HG03064 (cell line): ENCODE results near the gene DENND4B.
"Not testable (repeated sequence)": the region's sequence is repeated elsewhere in the genome, so short reads cannot be mapped to it uniquely, and the experiment has no call there.

Experiments
- ATAC-seq: cut with Tn5 transposase; IDR thresholded peaks from one replicate; pipeline ENCODE4 v1.9.1; 2021; ENCODE audit warnings: low read depth; ENCODE audit not compliant: unreplicated experiment

Gene DENND4B, protein sequence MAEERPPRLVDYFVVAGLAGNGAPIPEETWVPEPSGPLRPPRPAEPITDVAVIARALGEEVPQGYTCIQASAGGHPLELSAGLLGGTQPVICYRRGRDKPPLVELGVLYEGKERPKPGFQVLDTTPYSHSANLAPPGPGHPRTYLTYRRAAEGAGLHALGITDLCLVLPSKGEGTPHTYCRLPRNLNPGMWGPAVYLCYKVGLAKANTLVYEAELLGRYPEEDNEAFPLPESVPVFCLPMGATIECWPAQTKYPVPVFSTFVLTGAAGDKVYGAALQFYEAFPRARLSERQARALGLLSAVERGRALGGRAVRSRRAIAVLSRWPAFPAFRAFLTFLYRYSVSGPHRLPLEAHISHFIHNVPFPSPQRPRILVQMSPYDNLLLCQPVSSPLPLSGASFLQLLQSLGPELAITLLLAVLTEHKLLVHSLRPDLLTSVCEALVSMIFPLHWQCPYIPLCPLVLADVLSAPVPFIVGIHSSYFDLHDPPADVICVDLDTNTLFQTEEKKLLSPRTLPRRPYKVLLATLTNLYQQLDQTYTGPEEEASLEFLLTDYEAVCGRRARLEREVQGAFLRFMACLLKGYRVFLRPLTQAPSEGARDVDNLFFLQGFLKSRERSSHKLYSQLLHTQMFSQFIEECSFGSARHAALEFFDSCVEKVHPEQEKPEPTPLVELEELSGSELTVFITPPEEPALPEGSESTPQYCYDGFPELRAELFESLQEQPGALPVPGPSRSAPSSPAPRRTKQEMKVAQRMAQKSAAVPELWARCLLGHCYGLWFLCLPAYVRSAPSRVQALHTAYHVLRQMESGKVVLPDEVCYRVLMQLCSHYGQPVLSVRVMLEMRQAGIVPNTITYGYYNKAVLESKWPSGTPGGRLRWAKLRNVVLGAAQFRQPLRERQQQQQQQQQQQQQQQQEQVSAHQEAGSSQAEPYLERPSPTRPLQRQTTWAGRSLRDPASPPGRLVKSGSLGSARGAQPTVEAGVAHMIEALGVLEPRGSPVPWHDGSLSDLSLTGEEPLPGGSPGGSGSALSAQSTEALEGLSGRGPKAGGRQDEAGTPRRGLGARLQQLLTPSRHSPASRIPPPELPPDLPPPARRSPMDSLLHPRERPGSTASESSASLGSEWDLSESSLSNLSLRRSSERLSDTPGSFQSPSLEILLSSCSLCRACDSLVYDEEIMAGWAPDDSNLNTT (N-terminal part only)

DNA sequence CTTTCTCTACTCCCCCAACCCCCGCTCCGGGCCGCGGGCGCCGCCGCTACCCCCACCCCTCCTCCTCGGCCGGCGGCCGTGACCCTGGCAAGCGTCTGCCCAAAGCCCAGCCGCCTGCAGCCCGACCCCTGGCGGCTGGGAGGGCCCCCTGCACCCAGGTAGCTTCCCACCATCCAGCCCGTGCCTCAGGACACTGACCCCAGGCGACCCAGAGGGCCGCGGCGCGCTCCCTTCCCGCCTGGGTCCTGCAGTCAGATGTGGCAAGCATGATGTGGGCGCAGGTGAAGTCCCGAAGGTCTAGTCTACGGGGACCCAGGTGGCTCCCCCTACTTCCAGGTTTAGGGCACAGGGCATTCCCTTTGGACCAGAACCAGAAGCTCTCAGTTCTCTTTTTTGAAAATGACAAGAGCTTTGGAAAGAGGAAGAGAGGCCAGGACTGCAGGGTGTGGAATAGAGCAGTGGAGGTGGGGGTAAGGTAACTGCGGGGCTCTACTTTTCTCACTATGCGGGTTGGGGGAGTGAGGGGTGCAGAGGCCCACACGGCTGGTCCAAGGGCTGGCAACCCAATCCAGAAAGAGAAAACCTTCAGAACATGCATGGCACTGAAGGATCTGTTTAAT is at the start of gene DENND4B:
Gene DENND4B (minus strand): TSS at position 97 of the 620 bp plus-strand sequence. CDS start 2,344 bp downstream, outside the sequence.
- peak; percentile 62 for ATAC-seq

DNA sequence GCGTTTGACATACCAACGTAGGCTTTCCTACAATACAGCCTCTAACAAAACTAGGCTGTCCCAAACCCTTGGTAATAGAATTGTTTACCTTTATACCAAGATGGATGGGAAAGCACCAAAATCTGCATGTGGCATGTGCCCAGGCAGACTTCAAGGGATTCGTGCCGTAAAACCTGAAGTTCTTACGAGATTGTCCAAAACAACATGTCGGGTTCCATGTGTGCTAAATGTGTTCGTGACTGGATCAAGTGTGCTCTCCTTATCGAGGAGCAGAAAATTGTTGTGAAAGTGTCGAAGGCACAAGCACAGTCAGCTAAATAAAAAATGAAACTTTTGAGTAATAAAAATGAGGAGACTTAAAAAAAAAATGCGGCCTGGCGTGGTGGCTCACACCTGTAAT is 49.1 kb upstream of the DENND4B start:
- ATAC-seq, result no peak

DNA sequence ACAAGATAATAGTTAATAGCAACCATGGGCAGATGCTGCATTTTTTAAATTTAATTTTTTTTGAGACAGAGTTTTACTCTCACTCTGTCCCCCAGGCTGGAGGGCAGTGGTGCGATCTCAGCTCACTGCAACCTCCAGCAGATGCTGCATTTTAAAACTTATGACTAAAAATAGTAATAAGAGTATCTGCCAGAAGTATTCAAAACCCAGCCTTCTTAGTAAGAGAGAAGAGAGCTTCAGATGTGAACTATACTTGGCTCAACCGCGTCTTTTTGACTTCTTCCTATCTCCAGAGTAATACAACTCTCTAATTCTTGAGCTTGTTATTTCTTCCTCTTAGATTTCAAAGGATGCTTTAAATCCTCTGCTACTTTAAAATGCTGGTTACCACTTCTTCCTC is 48.7 kb upstream of the DENND4B start:
- ATAC-seq, result no peak

DNA sequence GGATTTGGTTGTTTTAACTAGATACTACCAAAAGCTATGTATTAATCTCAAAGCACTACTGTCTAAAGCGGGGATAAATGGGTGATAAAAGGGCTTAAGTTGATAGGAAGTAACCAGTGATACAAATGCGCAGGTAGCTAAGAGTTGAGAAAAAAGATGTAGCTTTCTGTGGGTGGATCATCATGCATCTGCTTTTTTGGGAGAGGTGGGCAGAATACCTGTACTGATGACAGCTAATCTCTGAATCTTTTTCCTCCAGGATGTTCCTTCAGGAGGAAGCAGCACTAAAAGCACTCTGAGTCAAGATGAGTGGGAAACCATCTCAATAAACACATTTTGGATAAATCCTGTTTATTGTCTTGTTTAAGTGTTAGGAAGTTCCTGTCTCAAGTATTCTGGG is 45.3 kb upstream of the DENND4B start:
- no peak for ATAC-seq

DNA sequence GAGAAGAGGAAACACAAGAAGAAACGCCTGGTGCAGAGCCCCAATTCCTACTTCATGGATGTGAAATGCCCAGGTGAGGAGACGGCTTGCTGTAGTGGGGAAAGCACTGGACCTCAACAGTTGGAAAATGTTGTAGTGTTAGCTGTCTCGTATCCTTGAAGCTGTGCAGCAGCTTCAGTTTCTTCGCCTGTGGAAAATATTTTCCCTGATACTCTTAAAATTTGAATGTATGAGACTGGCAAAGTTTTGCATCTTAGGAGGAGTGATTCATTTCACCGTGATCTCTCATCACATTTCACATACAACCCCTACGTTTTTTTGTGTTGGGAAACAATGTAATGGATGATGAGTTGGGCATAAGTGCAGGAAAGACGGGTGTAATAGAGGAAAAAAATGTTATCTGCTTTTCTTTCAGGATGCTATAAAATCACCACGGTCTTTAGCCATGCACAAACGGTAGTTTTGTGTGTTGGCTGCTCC is 44.7 kb upstream of the DENND4B start:
- no peak for ATAC-seq

DNA sequence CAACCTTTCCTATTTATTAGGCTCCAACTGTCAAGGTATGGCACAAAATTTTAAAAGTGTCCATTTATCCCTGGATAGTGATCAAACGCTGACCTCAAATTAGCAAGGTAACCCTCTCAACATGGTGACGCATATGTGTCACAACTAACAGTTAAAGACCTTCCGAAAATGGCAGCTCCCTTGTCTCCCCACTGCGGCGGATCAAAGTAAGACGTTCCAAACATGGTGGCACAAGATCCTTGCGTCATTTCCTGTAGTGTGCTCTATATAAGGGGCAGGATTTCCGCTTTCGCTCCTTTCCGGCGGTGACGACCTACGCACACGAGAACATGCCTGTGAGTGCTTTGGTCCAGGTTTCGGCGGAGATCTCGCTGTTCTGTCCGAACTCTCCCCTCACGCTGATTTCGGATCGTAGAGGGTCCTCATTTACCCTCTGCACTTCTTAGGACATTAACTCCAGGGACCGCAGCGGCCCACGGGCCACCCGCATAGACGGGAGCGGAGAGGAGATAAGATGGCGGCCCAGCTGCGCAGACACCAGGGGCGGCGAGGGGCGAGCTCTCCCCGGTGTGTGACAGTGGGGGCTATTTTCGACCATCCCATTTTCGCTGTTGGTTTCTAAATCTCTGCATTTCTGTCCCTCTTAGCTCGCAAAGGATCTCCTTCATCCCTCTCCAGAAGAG is 44.1 kb upstream of the DENND4B start, which contains the start of gene RPS27:
Gene RPS27 (plus strand): TSS at position 295 of the 683 bp plus-strand sequence. CDS start 35 bp downstream, at position 330.
- ATAC-seq, result peak; percentile 50

DNA sequence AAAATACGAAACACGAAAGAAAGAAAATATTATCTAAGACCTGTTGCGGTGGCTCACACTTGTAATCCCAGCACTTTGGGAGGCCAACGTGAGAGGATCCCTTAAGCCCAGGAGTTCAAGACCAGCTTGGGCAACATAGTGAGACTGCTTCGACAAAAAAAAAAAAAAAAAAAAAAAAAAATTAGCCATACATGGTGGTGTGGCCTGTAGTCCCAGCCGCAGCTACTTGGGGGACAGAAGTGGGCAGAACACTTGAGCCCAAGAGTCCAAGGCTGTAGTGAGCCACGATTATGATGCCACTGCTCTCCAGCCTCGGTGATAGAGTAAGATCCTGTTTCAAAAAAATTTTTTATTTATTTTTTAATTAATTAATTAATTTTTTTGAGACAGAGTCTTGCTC is 41.1 kb upstream of the DENND4B start:
- ATAC-seq, result no peak

DNA sequence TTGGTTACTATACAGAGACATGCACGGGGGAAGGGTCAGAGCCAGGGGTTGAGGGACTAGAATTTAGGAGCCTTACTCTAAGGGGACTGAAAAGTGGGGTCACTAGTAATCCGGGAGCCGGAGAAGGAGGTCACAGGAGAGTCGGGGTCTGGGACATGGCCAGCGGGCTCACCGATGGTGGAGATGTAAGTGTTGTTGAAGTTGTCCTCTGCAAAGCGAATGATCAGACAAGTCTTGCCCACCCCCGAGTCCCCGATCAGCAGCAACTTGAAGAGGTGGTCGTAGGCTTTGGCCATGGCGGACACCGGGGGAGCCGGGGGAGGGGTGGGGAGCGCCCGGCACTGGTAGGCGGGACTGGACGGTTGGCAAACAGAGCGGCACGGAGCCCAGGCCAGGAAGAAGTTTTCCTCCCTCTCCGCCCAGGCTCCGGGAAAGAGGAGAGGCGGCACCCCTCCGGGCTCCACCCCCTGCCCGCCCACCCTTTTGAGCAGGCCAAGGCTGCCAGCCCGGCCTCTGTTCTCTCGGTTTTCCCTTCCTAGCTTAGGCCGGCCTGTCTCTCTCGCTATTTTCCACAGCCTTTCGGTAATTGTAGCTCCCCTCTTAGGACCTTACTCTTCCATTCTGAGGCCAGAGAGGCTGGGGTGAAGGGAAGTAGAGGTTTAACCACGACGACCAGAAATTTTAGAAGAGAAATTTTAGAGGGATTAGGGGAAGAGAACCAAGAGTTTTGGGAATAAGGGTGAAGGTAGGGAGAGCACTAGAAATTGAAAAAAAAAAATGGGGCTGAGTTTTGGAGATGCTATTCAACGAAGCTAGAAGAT is 39.6 kb upstream of the DENND4B start, which contains the start of gene RAB13:
Gene RAB13 (minus strand): TSS at position 399 of the 821 bp plus-strand sequence. CDS start 103 bp downstream, at position 296.
- no peak for ATAC-seq

DNA sequence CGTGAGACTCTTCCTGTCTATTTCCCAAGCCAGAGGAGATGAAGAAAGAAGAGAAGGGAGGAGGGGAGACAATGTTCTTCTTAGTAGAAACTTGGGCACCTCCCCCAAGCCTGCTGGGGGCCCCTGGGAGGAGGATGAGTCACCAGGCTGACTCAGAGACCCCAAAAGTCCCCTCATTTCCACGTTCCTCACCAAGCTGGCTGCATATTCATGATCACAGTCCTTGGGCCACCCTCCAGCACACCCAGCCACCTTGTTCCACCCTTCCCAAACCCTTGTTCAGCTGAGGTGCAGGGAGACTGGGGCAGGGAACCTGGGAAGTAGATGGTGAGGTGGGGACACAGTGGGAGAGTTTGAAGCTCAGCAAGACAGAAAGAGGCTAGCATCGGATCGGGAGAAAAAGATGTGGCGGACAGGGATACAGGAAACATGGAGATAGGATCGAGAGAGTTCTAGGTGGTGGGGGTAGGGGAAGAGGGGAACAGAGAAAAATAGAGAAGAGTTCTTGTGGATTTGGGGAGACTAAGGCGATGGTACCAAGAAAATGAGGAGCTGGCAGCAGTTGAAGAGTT is 38.9 kb upstream of the DENND4B start:
- ATAC-seq, result no peak

DNA sequence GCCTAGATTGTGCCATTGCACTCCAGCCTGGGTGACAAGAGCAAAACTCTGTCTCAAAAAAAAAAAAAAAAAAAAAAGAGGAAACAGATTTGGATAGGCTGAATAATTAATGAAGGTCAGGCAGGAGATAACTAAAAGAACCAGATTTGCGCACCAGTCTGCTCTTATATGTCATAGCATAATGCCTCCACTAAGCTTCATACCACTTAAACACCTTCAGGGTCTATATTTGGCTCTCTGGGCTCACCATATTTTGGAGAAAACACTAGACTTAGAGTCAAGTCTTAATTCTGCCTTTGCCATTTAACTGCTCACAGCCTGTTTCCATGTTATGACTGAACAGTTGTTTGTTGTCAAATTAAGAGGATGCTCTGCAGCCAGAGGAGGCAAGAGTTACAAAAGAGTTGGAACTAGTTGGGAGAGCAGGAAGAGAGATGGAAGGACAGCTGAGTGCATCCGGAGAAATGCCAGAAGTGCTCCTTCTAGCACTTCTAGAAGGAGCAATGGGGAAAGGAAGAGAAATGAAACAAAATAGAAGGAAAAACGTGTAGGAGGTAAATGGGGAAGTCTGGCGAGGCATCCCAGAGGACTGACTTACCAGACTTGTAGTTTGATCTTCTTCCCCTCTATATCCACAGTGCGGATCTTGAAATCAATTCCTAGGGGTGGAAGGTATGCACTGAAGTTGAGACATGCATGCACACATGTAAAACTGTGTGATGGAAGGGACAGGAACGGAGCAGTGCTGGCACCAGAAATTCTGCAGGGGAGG is 37.8 kb upstream of the DENND4B start:
- no peak for ATAC-seq

DNA sequence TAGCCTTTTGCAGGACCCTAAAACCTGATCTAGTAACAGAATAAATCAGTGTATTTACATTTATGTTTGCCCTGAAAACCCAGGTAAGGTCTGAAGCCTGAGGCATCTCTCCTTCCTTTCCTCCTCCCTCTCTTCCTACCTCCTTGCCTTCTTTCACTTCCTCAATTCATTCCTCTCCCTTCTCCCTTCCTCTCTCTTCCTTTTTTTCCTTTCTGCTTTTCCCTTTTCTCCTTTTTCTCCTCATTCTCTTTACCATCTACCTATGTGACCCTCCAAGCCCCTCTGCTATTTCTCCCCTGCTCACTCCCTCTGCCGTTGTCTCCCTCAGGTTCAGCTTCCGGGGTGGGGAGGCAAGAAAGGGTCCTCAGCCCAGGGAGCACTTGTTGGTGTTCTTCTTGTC is 35.2 kb upstream of the DENND4B start:
- not testable (repeated sequence) for ATAC-seq

DNA sequence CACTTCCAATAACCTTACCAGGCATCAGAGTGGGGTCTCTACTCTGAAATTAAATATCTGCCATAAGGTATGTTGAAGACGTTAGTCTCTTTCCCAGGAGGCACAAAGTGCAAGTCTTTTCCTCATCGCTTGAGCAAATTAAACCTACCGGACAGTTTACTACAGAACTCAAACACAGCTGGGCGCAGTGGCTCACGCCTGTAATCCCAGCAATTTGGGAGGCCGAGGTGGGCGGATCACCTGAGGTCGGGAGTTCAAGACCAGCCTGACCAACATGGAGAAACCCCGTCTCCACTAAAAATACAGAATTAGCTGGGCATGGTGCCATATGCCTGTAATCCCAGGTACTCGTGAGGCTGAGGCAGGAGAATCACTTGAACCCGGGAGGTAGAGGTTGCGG is 32.6 kb upstream of the DENND4B start:
- not testable (repeated sequence) for ATAC-seq

DNA sequence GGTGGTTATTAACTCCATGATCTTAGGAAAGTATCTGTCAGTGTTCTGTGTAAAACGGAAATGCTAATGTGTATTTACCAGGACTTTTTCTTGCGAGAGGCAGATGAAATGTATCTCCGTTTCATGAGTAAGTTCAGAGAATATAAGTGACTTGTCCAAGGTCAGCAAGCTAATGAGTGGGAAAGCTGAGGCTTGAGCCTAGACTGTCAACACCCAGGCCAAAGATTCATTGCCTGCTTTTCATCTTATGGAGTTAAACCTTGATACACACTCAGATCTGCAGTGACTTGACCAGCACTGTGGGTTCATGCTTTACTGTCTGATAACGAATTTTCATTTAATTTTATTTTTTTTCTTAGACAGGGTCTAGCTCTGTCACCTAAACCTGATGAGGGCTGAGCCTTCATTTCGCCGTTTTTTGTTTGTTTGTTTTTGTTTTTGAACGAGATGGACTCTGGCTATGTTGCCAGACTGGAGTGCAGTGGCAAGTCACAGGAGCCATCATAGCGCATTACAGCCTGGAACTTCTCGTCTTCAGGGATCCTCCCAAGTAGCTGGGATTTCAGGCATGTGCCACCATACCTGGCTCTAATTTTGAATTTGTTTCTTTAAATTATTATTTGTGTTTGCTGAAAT is 31.9 kb upstream of the DENND4B start:
- no peak for ATAC-seq

DNA sequence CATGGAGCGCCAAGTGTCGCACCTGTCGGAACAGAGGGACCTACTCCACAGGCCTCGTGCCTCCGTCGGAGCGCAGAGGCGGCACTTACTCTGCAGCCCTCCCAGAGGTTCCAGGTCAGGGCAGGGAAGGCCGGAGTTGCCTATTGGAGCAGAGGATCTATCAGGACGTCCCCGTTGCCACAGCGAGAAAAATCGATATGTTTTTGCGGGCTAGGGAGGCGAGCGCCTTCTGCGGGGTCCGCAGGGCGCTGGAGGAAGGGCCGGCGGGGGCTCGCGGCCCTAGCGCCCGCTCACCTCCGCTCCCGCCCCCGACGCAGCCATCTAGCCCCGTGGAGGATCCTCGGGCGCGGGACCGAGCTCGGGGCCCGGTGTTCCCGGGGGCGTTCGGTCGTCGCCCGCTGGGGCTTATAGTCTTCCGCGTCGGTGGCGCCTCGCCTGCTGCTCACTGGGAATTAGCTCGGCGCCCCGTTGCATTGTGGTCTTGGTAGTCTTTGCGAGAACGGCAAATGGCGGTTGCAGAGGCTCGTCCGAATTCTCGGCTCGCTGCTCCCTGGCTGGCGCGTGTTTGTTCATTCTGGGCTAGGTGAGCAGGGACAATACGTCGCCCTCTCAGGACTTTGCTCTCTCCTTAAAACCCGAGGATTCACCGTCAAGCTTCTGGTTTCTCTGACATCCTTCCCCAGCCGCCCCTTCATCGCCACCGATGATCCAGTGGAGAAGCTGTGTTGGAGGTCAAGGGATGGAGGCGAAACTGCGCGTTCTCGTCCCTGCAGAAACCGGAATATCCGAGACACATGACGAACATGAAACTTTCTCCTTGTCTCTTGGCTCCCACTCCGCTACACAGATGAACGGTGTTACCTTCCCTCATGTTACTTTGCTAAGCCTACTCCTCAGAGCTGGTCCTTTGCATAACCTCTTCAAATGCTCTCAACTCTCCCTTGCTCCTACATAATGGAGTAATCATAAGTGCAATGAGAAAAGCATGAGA is 31.0 kb upstream of the DENND4B start, which contains the start of gene JTB:
Gene JTB (minus strand): TSS at position 425 of the 991 bp plus-strand sequence. CDS start 422 bp downstream, at position 3.
- peak; percentile 73 for ATAC-seq

DNA sequence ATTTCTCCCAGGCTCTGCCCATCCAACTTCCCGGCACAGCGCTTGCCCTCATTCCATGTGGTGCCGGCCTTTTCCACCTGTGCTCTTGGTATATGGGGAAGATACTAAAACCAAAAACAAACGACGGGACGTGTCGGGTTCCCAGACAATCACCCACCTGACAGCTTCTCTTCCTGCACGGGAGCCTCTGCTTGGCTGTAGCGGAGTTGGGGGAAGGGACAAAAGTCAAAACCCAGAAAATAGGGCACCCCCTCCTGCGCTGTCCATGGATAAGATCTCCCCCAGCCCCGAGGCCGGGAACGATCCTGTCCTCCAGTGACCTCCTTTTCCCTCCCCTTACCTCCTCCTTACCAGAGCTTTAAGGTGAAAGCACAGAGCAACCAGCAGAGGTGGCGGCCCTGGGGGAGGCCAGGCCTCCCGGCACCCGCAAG is 30.3 kb upstream of the DENND4B start:
- no peak for ATAC-seq

DNA sequence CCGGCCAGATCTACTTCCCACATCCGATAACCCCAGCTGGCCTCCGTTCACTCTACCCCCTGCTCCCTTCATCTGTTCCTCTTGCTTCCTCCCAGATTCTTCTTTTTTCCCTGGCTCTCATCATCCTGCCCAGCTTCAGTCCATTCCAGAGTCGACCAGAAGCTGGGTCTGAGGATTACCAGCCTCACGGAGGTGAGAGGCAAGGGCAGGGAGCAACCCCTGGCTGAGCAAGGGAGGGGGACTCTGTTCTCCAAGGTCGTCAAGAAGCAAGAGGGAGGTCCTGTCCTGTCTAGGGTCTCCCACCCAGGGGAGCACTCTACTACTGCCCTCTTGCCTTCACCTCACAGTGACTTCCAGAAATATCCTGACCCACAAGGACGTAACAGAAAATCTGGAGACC is 27.0 kb upstream of the DENND4B start:
- ATAC-seq, result no peak
